Naive thymus-derived CD8-positive, alpha-beta T cell (primary cell): Measurements from ENCODE around the gene PHF21A. TPM values are rescaled to one million over a fixed set of nuclear protein-coding genes. Genes with fewer than 3 reads are reported as not detected.

Source experiments
- ATAC-seq, 2 donors: fragments of 150-1000 bp; cut with Tn5 transposase in 1 of 2; sonication (Bioruptor Pico), chemical (Tn5 transposase) in 1 of 2; 1 replicate in 1 of 2; 2 replicates in 1 of 2; pipeline ENCODE4 v1.10.0; 2021; ENCODE audit warnings: mild to moderate bottlenecking in 2 of 2, moderate library complexity in 2 of 2
- POLR2A ChIA-PET: fragments of 350-600 bp; sonication (Branson Sonifier 250); formaldehyde crosslinking; loops from one replicate; lab custom pipeline; 2021; ENCODE audit warnings: antibody characterized with exemption; lab: Charles Lee
- DNase-seq, 10 donors: peaks; one replicate each; pipeline versions ENCODE4 v3.0.0 to v3.0.0-alpha.2; 2020 to 2022
- H3K27ac Mint-ChIP-seq, 10 donors: one replicate each; pipeline ENCODE4 v1.8.0; 2020 to 2022; ENCODE audit warnings: mild to moderate bottlenecking in 10 of 10, mixed read lengths in 10 of 10, moderate library complexity in 4 of 10, inconsistent platforms in 1 of 10
- H3K27me3 Mint-ChIP-seq, 5 donors: one replicate each; pipeline ENCODE4 v1.8.0; 2021 to 2022; ENCODE audit warnings: mixed read lengths in 5 of 5
- H3K36me3 Mint-ChIP-seq, 3 donors: one replicate each; pipeline ENCODE4 v1.8.0; 2020 to 2022; ENCODE audit warnings: mixed read lengths in 3 of 3, mild to moderate bottlenecking in 2 of 3, inconsistent platforms in 1 of 3
- H3K4me1 Mint-ChIP-seq, 4 donors: one replicate each; pipeline ENCODE4 v1.8.0; 2021 to 2022; ENCODE audit warnings: mixed read lengths in 4 of 4
- H3K4me3 Mint-ChIP-seq, 10 donors: one replicate each; pipeline ENCODE4 v1.8.0; 2020 to 2022; ENCODE audit warnings: mild to moderate bottlenecking in 10 of 10, mixed read lengths in 10 of 10, moderate library complexity in 6 of 10, inconsistent platforms in 1 of 10
- H3K9me3 Mint-ChIP-seq, 9 donors: one replicate each; pipeline ENCODE4 v1.8.0; 2020 to 2022; ENCODE audit warnings: mixed read lengths in 9 of 9, mild to moderate bottlenecking in 3 of 9, inconsistent platforms in 1 of 9, moderate library complexity in 1 of 9
- polyA plus RNA-seq, 3 donors: library from polyadenylated mRNA; unstranded; fragments of 300-500 nt; fragmentation: Illumina TruSeq; gene quantifications; one replicate each; pipeline ENCODE4 v1.2.3, GENCODE V29; 2021
- total RNA-seq, 8 experiments: library from RNA in 2 of 8; stranded (reverse) in 2 of 8; gene quantifications; one replicate each; pipeline ENCODE4 v1.2.3 and lab custom pipeline; 2021 to 2026

The PHF21A gene
- total and polyA plus RNA-seq, 5 experiments from 2014 or later, result 4.9 to 60.7 (median 9.2) TPM

DNA sequence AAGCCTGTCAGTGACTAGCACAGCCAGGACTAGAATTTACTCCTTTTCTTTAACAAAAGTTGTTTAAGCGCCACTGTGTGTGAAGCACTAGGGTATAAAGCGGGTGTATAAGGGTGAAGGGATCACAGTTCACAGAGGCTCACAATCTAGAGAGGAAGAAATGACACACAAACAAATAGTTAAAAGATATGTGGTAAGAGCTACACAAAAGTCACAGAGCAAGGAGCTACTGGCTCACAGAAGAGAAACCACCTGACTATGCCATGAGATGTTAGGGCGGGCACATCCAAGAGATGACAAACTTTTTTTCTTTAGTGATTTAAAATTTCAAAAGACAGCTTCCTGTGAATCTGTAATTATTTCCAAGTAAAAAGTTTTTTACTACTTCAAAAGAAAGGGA, 55.6 kb downstream of the PHF21A start:
- H3K27me3 Mint-ChIP-seq, result no peaks in the 10 kb centered on the region
- ATAC-seq (no peak), DNase-seq (no peak)
- H3K4me1 Mint-ChIP-seq, result peaks cover 0 to 17% (median 7%) of the 10 kb centered on the region in 4 donors
- H3K9me3 Mint-ChIP-seq, result no peaks in the 10 kb centered on the region
- peaks cover 6 to 67% (median 19%) of the 10 kb centered on the region in 3 donors for H3K36me3 Mint-ChIP-seq
- H3K4me3 Mint-ChIP-seq, result no peak overlapping the region
- no peak overlapping the region for H3K27ac Mint-ChIP-seq
- POLR2A ChIA-PET, result no interaction called here

DNA sequence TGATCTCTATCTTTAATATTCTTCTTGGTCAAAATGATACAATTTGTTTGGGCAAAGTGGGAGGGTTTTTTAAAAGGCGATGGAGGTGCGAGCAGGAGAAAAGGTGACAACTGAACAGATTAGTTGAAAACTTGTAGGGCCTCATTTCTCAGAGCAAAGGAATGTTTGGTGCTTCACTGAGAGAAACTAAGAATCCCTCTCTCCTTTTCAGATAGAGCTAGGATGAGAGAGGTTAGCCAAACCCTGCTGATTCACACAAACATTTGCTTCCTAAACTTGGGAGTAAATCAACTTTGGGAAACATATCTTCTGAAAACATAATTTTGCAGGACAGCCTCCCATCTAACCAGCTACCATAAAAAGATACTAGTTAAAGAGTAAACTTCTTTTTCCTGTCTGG, 57.0 kb downstream of the PHF21A start:
- ATAC-seq (no peak), DNase-seq (no peak)
- no peaks in the 10 kb centered on the region for H3K27me3 Mint-ChIP-seq
- POLR2A ChIA-PET, result no interaction called here
- H3K4me1 Mint-ChIP-seq, result peaks cover 0 to 17% (median 7%) of the 10 kb centered on the region in 4 donors
- H3K9me3 Mint-ChIP-seq, result no peaks in the 10 kb centered on the region
- no peak overlapping the region for H3K27ac Mint-ChIP-seq
- H3K36me3 Mint-ChIP-seq, result peaks cover 6 to 60% (median 19%) of the 10 kb centered on the region in 3 donors
- H3K4me3 Mint-ChIP-seq, result no peak overlapping the region

DNA sequence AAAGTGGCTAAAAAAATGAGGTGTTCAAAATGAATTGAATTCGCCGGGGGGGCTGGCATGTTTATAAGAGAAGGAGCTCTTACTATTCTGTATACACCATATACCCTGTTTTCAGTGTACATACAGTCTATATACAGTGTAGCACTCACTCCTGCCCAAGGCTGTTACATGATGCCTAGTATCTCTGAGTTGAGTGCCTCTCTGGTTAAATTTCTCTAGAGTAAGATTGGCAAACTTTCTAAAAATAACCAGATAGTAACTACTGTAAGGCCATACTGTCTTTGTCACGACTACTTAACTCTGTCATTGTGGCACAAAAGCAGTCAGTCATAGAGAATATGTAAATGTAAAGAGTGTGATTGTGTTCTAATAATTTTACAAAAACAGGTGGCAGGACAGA, 58.1 kb downstream of the PHF21A start:
- H3K4me3 Mint-ChIP-seq, result no peak overlapping the region
- peaks cover 6 to 52% (median 14%) of the 10 kb centered on the region in 3 donors for H3K36me3 Mint-ChIP-seq
- DNase-seq (no peak), ATAC-seq (no peak)
- no peaks in the 10 kb centered on the region for H3K9me3 Mint-ChIP-seq
- H3K27ac Mint-ChIP-seq, result no peak overlapping the region
- POLR2A ChIA-PET, result no interaction called here
- peaks cover 0 to 9% (median 8%) of the 10 kb centered on the region in 4 donors for H3K4me1 Mint-ChIP-seq
- no peaks in the 10 kb centered on the region for H3K27me3 Mint-ChIP-seq

DNA sequence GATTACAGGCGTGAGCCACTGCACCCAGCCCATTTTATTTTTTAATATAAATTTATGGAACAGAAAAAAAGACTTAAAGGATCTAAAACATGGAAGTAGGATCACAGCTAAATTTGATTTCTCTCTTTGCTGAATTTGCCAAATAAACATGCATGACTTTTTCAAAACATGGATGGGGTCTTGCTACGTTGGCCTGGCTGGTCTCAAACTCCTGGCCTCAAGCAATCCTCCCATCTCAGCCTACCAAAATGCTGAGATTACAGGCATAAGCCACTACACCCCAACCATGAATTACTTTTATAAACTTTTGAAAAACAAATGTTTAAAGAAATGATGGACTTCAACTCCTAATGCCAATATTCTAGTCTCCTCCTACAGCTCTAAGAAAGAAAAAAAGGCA, 61.2 kb downstream of the PHF21A start:
- ATAC-seq (no peak), DNase-seq (no peak)
- H3K4me3 Mint-ChIP-seq, result no peak overlapping the region
- H3K4me1 Mint-ChIP-seq, result peaks cover 2 to 10% (median 4%) of the 10 kb centered on the region in 4 donors
- POLR2A ChIA-PET, result no interaction called here
- no peak overlapping the region for H3K27ac Mint-ChIP-seq
- H3K27me3 Mint-ChIP-seq, result no peaks in the 10 kb centered on the region
- H3K36me3 Mint-ChIP-seq, result peaks cover 6 to 37% (median 9%) of the 10 kb centered on the region in 3 donors
- H3K9me3 Mint-ChIP-seq, result no peaks in the 10 kb centered on the region

DNA sequence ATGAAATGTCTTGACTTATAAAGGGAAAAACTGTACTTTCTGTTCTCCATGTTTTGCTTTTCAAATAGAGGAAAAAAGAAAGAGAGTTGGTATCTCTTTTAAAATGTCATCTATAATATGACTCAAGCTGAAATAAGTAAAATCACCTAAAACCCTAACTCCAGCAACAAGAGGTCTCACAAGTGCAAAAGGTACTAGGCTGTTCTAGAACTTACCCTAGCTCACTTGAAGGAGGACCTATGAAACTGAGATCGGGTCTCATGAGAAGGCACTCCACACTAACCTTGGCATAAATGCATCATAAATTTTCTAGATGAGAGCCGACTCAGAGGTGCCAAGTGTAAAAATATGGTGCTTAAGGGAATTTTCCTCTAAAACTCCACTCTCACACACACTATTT, 63.8 kb downstream of the PHF21A start:
- peaks cover 2 to 10% (median 4%) of the 10 kb centered on the region in 4 donors for H3K4me1 Mint-ChIP-seq
- no peaks in the 10 kb centered on the region for H3K27me3 Mint-ChIP-seq
- H3K36me3 Mint-ChIP-seq, result peaks cover 4 to 38% (median 8%) of the 10 kb centered on the region in 3 donors
- no peaks in the 10 kb centered on the region for H3K9me3 Mint-ChIP-seq
- ATAC-seq (no peak), DNase-seq (no peak)
- H3K4me3 Mint-ChIP-seq, result no peak overlapping the region
- POLR2A ChIA-PET, result no interaction called here
- H3K27ac Mint-ChIP-seq, result no peak overlapping the region

DNA sequence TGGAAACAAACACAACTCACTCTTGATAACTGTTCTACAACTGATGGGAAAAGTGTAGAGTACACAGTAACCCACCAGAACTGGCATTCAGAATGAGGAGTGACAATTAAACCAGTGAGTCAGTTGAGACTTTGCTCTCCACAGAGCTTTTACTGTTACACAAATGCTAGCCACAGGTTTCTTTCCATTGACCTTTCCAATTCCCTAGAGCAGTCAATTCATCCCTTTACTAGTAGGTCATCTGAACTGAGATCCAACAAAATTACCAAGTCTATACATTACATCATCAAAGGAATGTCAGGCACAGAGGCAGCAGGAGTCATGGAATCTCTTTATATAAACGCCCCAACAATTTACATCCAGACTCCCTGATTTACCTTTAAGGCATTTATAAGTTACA, 65.9 kb downstream of the PHF21A start:
- Mint-ChIP-seq H3K4me1 (peaks cover 2 to 11% (median 8%) of the 10 kb centered on the region in 4 donors), H3K27me3 (no peaks in the 10 kb centered on the region), H3K9me3 (no peaks in the 10 kb centered on the region), H3K4me3 (no peak overlapping the region), H3K27ac (no peak overlapping the region), H3K36me3 (peaks cover 0 to 39% (median 6%) of the 10 kb centered on the region in 3 donors)
- ATAC-seq (no peak), DNase-seq (no peak)
- POLR2A ChIA-PET, result no interaction called here

DNA sequence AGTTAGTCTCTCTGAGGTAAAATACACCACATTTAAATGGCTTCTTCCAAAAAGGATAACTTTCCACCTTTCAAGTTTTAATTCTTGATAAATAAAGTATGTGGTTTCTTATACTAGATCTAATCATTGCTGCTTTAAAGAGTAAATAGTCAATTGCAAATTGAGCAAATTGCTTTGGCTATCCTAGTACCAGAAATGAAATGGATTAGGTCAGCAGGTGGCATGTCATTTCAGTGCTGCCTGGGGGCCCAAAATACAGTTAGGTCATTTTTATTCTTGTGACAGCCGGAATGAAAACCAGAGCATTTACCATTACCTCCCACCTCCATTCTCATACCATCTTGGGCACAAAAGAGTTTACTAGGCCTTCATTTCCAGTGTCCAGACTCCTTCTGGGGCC, 70.2 kb downstream of the PHF21A start:
- POLR2A ChIA-PET, result no interaction called here
- peaks cover 0 to 3% (median 0%) of the 10 kb centered on the region in 9 donors for H3K9me3 Mint-ChIP-seq
- no peak for ATAC-seq
- no peak for DNase-seq
- H3K4me1 Mint-ChIP-seq, result peaks cover 0 to 19% (median 7%) of the 10 kb centered on the region in 4 donors
- peak overlapping the region in 1 of 10 donors; percentile 1 for H3K27ac Mint-ChIP-seq
- no peak overlapping the region for H3K4me3 Mint-ChIP-seq
- peaks cover 16 to 55% (median 30%) of the 10 kb centered on the region in 3 donors for H3K36me3 Mint-ChIP-seq
- no peaks in the 10 kb centered on the region for H3K27me3 Mint-ChIP-seq

DNA sequence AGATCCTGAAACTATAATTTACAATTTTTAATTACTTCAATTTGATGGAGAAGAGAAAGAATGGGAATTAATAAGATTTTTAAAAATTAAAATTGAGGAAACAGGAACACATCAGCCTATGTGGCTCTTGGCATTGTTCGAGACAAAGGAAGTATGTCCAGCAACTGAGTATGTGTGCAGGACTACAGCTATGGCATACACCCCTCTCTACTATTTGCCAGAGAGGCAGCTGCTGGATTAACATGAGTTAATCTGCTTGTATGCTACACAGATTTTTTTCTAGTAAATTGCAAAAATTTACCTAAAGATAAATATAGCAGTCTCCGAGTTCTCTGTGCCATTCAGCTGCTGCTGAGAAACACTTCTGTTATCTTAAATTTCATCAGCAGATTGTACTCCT, 70.6 kb downstream of the PHF21A start:
- Mint-ChIP-seq H3K4me3 (no peak overlapping the region), H3K9me3 (peaks cover 0 to 3% (median 0%) of the 10 kb centered on the region in 9 donors), H3K4me1 (peaks cover 0 to 20% (median 10%) of the 10 kb centered on the region in 4 donors), H3K27ac (no peak overlapping the region), H3K36me3 (peaks cover 16 to 55% (median 30%) of the 10 kb centered on the region in 3 donors), H3K27me3 (no peaks in the 10 kb centered on the region)
- POLR2A ChIA-PET, result no interaction called here
- ATAC-seq, result no peak
- no peak for DNase-seq

DNA sequence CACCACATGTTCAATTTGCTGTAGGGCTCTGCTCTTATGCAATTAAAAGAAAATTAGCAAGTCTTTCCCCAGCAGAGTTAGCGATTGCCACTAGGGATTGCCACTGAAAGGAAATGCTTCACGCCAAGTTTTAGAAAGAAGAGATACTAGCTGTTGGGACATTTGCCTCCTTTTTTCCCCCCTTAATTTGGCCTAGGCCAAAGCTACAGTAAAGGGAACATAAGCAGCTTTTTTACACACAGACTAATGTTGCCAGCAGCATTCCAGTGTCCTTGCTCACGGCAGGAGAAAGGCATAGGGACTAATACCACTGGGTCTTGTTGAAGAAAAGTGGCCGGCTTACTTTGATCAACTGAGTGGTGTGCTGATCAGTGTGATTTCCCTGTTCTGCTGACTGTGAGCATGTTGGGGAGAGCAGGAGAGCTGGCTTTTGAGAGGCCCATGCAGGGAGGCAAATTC, 71.2 kb downstream of the PHF21A start:
- DNase-seq, result no peak
- no peak for ATAC-seq
- POLR2A ChIA-PET, result no interaction called here
- Mint-ChIP-seq H3K27me3 (no peaks in the 10 kb centered on the region), H3K4me3 (no peak overlapping the region), H3K4me1 (peaks cover 0 to 16% (median 10%) of the 10 kb centered on the region in 4 donors), H3K36me3 (peaks cover 16 to 55% (median 30%) of the 10 kb centered on the region in 3 donors), H3K27ac (no peak overlapping the region), H3K9me3 (peaks cover 0 to 3% (median 0%) of the 10 kb centered on the region in 9 donors)

DNA sequence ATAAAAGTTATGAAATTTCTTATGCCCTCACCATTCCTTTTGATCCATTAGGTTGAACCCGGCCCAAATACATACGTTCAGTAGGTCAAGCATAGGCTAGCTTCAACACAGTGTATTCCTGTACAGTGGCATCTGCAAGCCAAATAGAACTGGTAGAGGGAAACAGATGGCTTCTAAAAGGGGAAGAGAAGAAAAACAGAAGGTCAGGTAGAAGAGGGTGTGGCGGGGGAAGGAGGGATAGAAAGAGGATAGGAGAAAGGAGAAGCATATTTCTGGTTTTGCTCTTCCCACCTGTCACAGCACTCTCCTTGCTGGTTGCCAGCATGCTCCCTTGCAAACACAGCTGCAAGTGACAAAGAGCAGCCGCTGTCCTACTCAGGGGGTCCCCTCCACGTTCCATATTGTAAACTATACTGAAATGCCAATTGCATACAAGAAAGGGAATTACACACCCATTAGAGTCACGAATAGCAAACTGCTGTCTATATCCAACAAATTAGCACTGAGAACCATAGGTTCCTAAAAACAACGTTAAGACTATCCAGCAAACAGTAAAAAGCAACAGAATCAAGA, 71.8 kb downstream of the PHF21A start:
- POLR2A ChIA-PET, result no interaction called here
- Mint-ChIP-seq H3K27ac (no peak overlapping the region), H3K27me3 (no peaks in the 10 kb centered on the region)

DNA sequence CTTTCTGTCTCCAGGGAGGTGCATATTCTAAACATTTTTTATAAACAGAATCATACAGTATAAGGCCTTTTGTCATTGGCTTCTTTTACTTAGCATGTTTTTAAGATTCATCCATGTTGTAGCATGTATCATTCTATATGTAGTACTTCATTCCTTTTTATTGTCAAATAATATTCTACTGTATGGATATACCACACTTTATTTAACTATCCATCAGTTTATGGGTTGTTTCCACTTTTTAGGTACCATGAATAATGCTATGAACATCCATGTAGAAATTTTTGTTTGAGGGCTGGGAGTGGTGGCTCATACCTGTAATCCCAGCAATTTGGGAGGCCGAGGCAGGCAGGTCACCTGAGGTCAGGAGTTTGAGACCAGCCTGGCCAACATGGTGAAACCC, 73.1 kb downstream of the PHF21A start:
- ATAC-seq (no peak), DNase-seq (no peak)
- Mint-ChIP-seq H3K27me3 (no peaks in the 10 kb centered on the region), H3K36me3 (peaks cover 16 to 44% (median 28%) of the 10 kb centered on the region in 3 donors), H3K4me1 (peaks cover 0 to 16% (median 11%) of the 10 kb centered on the region in 4 donors), H3K27ac (no peak overlapping the region), H3K4me3 (no peak overlapping the region), H3K9me3 (peaks cover 0 to 3% (median 0%) of the 10 kb centered on the region in 9 donors)
- POLR2A ChIA-PET, result no interaction called here

More for the DNA sequence above, 71.8 kb downstream of the PHF21A start:
- H3K9me3 Mint-ChIP-seq, result peaks cover 0 to 3% (median 0%) of the 10 kb centered on the region in 9 donors
- H3K4me3 Mint-ChIP-seq, result no peak overlapping the region
- H3K36me3 Mint-ChIP-seq, result peaks cover 16 to 51% (median 30%) of the 10 kb centered on the region in 3 donors
- peaks cover 0 to 16% (median 11%) of the 10 kb centered on the region in 4 donors for H3K4me1 Mint-ChIP-seq
- DNase-seq (no peak), ATAC-seq (no peak)

DNA sequence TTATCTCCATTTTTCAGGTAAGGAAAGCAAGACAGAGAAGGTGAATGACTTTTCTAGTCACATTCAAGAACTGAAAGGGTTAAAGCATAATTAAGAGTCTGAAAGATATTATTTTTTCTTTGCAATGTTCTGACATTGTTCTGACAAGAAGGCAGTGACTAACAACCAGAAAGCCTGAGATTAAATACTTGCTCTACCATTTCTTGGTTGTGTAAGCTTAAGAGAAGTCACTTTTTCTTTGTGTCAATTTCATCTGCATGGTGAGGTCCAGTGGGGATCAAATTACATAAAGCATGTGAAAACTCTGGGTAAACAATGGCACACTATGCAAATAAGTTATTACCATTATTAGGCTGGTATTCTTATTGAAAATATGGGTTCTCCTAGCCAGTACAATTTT, 73.7 kb downstream of the PHF21A start:
- Mint-ChIP-seq H3K4me3 (no peak overlapping the region), H3K9me3 (peaks cover 0 to 3% (median 0%) of the 10 kb centered on the region in 9 donors), H3K36me3 (peaks cover 16 to 44% (median 26%) of the 10 kb centered on the region in 3 donors), H3K4me1 (peaks cover 3 to 23% (median 12%) of the 10 kb centered on the region in 4 donors), H3K27ac (no peak overlapping the region), H3K27me3 (no peaks in the 10 kb centered on the region)
- no peak for ATAC-seq
- no peak for DNase-seq
- POLR2A ChIA-PET, result no interaction called here

DNA sequence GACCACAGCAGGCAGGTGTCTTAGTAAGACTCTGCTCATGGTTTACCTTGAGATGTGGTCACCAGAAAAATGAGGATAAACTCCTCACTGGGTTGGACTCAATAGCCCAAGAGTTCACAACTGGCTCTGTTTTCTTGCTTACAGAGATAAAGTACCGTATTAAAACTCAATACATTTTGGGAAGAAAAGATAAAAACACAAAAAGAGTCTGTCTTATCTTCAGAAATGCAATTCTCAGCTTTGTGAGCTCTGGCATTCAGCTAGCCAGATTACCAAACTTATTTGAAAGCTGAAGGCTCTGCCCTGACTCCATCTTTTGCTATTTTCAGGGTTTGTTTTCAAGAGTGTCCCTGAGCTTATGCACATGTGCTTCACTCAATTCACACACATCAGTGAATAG, 75.4 kb downstream of the PHF21A start:
- no peak overlapping the region for H3K4me3 Mint-ChIP-seq
- H3K4me1 Mint-ChIP-seq, result peaks cover 13 to 30% (median 20%) of the 10 kb centered on the region in 4 donors

More for the DNA sequence above, 75.4 kb downstream of the PHF21A start:
- Mint-ChIP-seq H3K9me3 (peaks cover 0 to 3% (median 0%) of the 10 kb centered on the region in 9 donors), H3K36me3 (peaks cover 16 to 31% (median 25%) of the 10 kb centered on the region in 3 donors), H3K27ac (no peak overlapping the region), H3K27me3 (no peaks in the 10 kb centered on the region)
- POLR2A ChIA-PET, result no interaction called here
- ATAC-seq (no peak), DNase-seq (no peak)
